Vagina (tissue), 2 donors: ENCODE data around the gene IGFLR1. TPM values are rescaled to one million over a fixed set of nuclear protein-coding genes. Genes with fewer than 3 reads are reported as not detected.

Experiments
- DNase-seq, 2 donors: peaks; one replicate each; pipeline ENCODE4 v3.0.0-alpha.2; 2017; ENCODE audit errors: extremely low spot score in 2 of 2
- H3K27ac ChIP-seq: fragments of 200-600 bp; sonication (generic); one replicate; pipeline ENCODE4 v1.5.1; 2019
- H3K27me3 ChIP-seq: fragments of 200-600 bp; sonication (generic); one replicate; pipeline ENCODE4 v1.5.1; 2019
- H3K36me3 ChIP-seq, 2 donors: fragments of 200-600 bp; sonication (generic); one replicate each; pipeline ENCODE4 v1.5.1; 2017 to 2019
- H3K4me1 ChIP-seq: fragments of 200-600 bp; sonication (generic); one replicate; pipeline ENCODE4 v1.5.1; 2019
- H3K4me3 ChIP-seq, 2 donors: fragments of 200-600 bp; sonication (generic); 1 replicate in 1 of 2; 2 replicates in 1 of 2; pipeline ENCODE4 v1.5.1; 2016 to 2019
- H3K9me3 ChIP-seq: fragments of 200-600 bp; sonication (generic); one replicate; pipeline ENCODE4 v1.5.1; 2019
- CTCF ChIP-seq, 3 experiments: fragments of 450-650 bp in 2 of 3; fragments of 200-600 bp in 1 of 3; sonication (generic) in 1 of 3; IDR thresholded peaks; one replicate each; pipeline ENCODE4 v1.5.1; 2017 to 2019; ENCODE audit warnings: antibody characterized with exemption in 3 of 3, mild to moderate bottlenecking in 2 of 3, moderate library complexity in 2 of 3
- POLR2A ChIP-seq, 2 donors: fragments of 450-650 bp; IDR thresholded peaks; one replicate each; pipeline ENCODE4 v1.6.1; 2017; ENCODE audit warnings: antibody characterized with exemption in 2 of 2, mild to moderate bottlenecking in 2 of 2, moderate library complexity in 2 of 2
- POLR2AphosphoS5 ChIP-seq, 2 donors: sonication (generic); formaldehyde crosslinking; IDR thresholded peaks; one replicate each; pipeline ENCODE4 v1.9.0; 2017; ENCODE audit warnings: antibody characterized with exemption in 2 of 2, mild to moderate bottlenecking in 2 of 2, low read depth in 1 of 2; ENCODE audit not compliant: insufficient read depth in 1 of 2
- intact Hi-C: fragments of 100-400 bp; cut with DNase I; formaldehyde crosslinking; loops from one replicate; pipeline ENCODE4 v1.15.1; 2023
- total RNA-seq: library from RNA; depleted of rRNA; stranded (reverse); fragments of >200 nt; gene quantifications from one replicate; pipeline ENCODE4 v1.2.3, GENCODE V29; 2016

The IGFLR1 gene
- total RNA-seq, 1 donor from 2014 or later, result 7.4 TPM

GRCh38 chr19:35738021-35738886, 4.0 kb downstream of the IGFLR1 start:
- H3K4me1 ChIP-seq, result peaks cover 17% of the 10 kb centered on the region
- peaks cover 0 to 30% of the 10 kb centered on the region in 2 donors for H3K36me3 ChIP-seq
- DNase-seq, result no peak
- H3K4me3 ChIP-seq, result no peak overlapping the region
- H3K27me3 ChIP-seq, result no peaks in the 10 kb centered on the region
- no peaks in the 10 kb centered on the region for H3K9me3 ChIP-seq
- intact Hi-C loops, result loop anchor here (2.0 kb wide), 1 partner anchor 43 kb away; no protein-coding TSS in a partner anchor
- H3K27ac ChIP-seq, result no peak overlapping the region
- no peak for TF ChIP-seq POLR2A (IDR thresholded peaks at IDR 0.05)
- no peak for TF ChIP-seq POLR2AphosphoS5 (IDR thresholded peaks at IDR 0.05; ENCODE audit: insufficient read depth in 1 of 2, low read depth in 1 of 2)
- TF ChIP-seq CTCF (IDR thresholded peaks at IDR 0.05), result no peak

GRCh38 chr19:35736913-35737886, 5.1 kb downstream of the IGFLR1 start:
- TF ChIP-seq POLR2A (IDR thresholded peaks at IDR 0.05), result no peak
- no peak for TF ChIP-seq CTCF (IDR thresholded peaks at IDR 0.05)
- TF ChIP-seq POLR2AphosphoS5 (IDR thresholded peaks at IDR 0.05; ENCODE audit: insufficient read depth in 1 of 2, low read depth in 1 of 2), result no peak
- Histone ChIP-seq H3K4me3 (no peak overlapping the region), H3K4me1 (peaks cover 17% of the 10 kb centered on the region), H3K36me3 (peaks cover 0 to 41% of the 10 kb centered on the region in 2 donors), H3K27ac (no peak overlapping the region), H3K9me3 (no peaks in the 10 kb centered on the region), H3K27me3 (no peaks in the 10 kb centered on the region)
- DNase-seq, result no peak
- intact Hi-C loops, result no loop called here

GRCh38 chr19:35734889-35735288, 7.4 kb downstream of the IGFLR1 start:
- peaks cover 5% of the 10 kb centered on the region for H3K4me1 ChIP-seq
- H3K4me3 ChIP-seq, result no peak overlapping the region
- DNase-seq, result no peak
- H3K27ac ChIP-seq, result no peak overlapping the region
- no peaks in the 10 kb centered on the region for H3K9me3 ChIP-seq
- TF ChIP-seq POLR2AphosphoS5 (IDR thresholded peaks at IDR 0.05; ENCODE audit: insufficient read depth in 1 of 2, low read depth in 1 of 2) (no peak), POLR2A (IDR thresholded peaks at IDR 0.05) (no peak), CTCF (IDR thresholded peaks at IDR 0.05) (no peak)
- no peaks in the 10 kb centered on the region for H3K27me3 ChIP-seq
- H3K36me3 ChIP-seq, result peaks cover 0 to 64% of the 10 kb centered on the region in 2 donors
- intact Hi-C loops, result no loop called here

- H3K4me1 ChIP-seq, result no peaks in the 10 kb centered on the region
- H3K9me3 ChIP-seq, result no peaks in the 10 kb centered on the region
- no peak for DNase-seq
- TF ChIP-seq POLR2A (IDR thresholded peaks at IDR 0.05), result no peak
- TF ChIP-seq POLR2AphosphoS5 (IDR thresholded peaks at IDR 0.05; ENCODE audit: insufficient read depth in 1 of 2, low read depth in 1 of 2), result no peak
- TF ChIP-seq CTCF (IDR thresholded peaks at IDR 0.05), result no peak
- H3K36me3 ChIP-seq, result peaks cover 0 to 70% of the 10 kb centered on the region in 2 donors
- H3K27ac ChIP-seq, result no peak overlapping the region
- no peak overlapping the region for H3K4me3 ChIP-seq
- H3K27me3 ChIP-seq, result no peaks in the 10 kb centered on the region
- intact Hi-C loops, result no loop called here
Measured at GRCh38 chr19:35734273-35734672, 8.0 kb downstream of the IGFLR1 start.
